Endometrium (tissue), 2 donors: ENCODE measurements around the gene PEAR1.
"Not testable (repeated sequence)": the region's sequence is repeated elsewhere in the genome, so short reads cannot be mapped to it uniquely, and the experiment has no call there.

Experiments
- FAIRE-seq: peaks from 2 replicates; lab custom pipeline; 2012; peaks lifted over from hg19 to GRCh38; lab: Jason Lieb, UNC
- donor health status: control.
- donor health status: control.

The PEAR1 gene

DNA sequence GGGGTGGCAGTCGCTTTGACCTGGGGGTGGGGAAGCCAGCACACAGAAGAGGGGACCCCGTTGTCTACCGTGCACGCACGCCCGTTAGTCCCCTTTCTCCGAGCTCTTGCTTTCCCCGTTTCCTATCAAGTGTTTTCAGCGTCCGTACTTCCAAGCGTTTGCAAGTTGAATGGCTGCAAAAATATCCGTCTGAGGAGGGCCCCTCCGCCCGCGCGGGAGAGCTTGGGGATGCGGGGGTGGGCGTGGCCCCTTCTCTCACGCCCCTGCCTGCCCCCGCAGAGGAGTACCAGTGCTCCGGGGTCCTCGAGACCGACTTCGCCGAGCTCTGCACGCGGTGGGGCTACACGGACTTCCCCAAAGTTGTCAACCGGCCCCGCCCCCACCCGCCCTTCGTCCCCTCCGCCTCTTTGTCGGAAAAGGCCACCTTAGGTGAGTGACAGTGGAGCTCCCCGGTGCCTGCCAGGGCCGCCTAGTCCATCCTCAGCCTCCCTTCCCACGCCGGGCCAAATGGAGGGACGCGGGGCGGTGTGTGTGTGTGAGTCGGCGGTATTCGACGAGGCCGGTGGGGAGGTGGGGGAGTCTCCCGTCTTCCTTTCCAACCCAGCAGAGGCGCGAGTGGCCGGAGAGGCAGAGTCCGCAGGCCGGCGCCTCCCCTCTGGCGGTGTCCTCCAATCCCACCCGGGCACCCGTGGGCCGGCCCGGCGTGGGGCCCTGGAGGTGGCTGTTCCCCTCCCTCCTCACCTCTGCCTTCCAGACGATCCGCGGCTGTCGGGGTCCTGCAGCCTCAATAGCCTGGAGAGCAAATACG, 30.4 kb downstream of the PEAR1 start:
- FAIRE-seq, result no peak

GRCh38 chr1:156924478-156925153, 31.1 kb downstream of the PEAR1 start:
- FAIRE-seq, result no peak

DNA sequence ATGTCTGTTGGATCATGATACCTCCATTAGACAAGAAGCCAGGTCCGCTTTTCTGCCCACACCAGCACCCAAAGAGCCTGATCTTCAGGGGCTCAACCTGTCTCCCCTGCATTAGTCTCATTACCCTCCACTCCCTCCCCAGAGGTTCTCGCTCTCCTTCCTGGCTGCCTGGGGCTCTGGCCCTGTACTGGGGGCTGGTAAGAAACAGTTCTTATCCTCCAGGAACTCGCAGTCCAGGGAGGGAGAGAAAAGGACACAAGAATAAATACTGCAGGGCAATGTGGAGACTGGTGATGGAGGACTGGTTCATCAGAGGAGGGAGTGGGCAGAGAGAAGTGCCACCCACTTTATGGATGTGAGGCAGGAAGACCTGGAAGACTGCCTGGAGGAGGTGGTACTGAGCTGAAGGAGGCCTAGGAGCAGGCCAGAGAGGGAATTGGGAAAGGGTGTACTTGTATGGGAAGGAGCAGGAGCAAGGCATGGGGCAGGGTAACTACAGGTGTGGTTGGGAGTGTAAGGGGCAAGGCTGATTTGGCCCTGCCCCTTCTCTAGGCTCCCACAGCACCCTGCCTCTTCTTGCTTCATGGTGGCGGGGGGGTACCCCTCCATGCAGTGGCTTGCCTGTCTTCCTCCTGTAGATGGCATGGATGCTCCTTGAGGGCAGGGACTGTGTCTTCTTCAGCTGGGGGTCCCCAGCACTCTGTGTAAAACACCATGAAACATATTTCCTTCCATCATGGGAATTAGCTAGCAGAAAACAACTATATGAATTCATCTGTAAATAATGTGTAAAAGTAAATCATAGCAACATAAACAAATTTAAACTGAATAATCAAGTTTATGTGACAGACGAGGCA, 31.9 kb downstream of the PEAR1 start:
- FAIRE-seq, result no peak

- no peak for FAIRE-seq
Measured at GRCh38 chr1:156926175-156926574, 32.7 kb downstream of the PEAR1 start.

DNA sequence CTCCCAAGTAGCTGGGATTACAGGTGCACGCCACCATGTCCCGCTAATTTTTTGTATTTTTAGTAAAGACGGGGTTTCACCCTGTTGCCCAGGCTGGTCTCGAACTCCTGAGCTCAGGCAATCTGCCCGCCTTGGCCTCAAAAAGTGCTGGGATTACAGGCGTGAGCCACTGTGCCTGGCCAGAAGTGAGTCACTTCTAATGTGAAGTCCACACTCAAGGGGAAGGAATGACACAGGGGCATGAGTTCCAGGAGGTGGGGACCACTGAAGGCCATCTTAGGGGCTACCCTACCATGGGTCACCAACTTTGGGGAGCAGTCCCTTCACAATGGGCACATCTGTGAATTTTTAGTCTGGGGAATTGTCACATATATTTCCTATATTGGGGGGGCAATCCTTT, 33.2 kb downstream of the PEAR1 start:
- FAIRE-seq, result not testable (repeated sequence)

GRCh38 chr1:156927215-156928042, 33.9 kb downstream of the PEAR1 start:
- no peak for FAIRE-seq

- FAIRE-seq, result no peak
Measured at GRCh38 chr1:156928043-156928602, 34.6 kb downstream of the PEAR1 start.

- FAIRE-seq, result no peak
Measured at GRCh38 chr1:156929596-156930238, 36.2 kb downstream of the PEAR1 start.

DNA sequence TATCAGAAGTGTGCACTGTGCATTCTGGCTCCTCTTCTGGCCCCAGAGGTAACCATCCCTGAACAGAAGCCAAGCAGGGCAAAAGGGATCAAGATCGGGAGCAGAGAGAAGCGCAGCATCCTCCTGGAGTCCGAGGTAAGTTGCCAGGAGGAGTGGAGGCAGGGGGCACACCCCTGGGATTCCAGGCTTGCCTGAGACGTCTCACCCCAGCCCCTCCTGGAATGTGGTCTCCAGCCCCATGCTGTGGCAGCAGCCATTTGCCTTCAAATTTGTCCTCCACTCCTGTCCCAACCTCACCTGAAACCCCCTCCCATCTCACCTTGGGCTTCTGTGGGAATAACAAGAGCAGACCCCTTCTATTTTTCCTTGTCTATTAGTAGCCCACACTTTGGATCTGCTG, 37.0 kb downstream of the PEAR1 start:
- FAIRE-seq, result no peak

GRCh38 chr1:156931211-156931952, 37.9 kb downstream of the PEAR1 start:
- no peak for FAIRE-seq

DNA sequence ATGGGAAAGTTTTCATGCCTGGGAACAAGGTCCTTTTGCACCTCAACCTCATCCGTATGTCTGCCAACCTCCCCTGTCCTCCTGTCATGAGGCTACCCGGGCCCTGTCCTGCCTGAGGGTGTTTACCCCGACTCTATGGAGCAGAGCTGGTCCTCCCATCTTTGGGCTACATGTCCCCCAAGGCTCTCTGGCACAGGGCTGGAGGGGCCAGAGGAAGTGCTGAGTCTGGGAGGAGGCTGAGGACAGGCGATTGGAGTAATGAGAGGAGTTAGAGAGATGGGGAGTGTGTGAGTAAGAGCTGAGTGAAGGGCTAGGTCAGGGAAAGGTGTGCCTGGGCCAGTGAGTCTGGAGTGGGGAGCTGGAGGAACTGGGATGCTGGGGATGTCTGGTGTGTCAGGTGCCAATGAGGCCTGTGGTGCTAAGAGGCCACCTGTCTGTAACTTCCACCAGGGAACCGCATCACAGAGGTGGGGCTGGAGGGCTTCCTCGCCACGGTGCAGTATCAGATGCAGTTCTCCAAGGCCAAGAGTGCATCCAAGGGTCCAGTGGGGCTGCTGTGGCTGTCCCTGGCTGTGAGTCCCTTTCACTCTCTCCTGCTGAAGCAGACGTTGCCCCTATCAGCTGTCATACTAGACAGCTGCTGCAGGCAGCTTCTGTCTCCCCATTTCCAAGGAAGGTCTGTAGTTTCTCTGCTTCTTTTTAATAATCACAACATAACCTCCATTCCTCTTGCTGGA, 38.6 kb downstream of the PEAR1 start:
- no peak for FAIRE-seq

DNA sequence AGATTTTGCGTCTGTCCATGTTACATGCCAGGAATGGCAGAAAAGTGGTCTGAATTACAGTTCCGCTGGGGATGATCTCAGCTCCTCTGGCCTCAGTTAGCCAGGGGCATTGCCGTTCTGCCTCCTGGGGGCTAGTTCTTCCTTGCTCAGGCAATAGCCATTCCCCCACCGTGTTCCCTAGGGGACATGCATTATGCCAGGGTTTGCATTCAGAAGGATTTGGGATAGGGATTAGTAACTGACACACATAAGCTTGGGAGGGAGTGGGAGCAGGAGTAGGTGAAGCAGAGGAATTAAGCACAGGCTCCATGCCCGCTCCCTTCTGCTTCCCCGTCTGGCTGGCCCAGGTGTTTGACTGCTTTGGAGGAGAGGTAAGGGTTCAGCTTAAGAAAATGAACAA, 39.6 kb downstream of the PEAR1 start:
- no peak for FAIRE-seq

DNA sequence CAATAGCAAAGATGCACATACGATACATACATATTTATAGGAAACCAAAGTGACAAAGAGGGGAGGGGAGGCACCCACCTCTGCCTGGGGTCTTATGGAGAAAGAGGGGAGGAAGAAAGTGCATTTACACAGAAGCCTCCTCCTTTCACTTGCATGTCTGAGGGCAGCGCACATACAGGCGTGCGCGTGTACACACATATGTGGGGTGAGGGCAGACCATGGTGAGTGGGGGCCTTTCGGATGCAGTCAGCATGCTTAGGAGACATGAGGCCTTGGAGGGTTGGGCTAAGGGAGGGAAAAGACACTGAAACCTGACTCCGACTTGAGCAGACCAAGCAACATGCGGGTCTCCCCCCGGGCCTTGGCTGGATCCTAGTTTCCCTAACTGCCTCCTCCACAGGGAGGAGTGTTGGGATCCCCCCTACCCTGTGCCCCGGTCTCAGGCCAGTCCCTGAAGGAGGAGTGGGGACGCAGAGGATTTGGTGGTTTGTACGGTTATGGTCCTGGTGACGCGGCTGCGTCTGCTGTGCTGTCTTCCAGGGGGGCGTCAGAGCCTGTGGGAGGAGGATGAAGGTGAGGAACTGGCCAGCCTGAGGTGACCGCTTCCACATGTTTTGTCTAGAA, 42.1 kb downstream of the PEAR1 start:
- FAIRE-seq, result no peak

DNA sequence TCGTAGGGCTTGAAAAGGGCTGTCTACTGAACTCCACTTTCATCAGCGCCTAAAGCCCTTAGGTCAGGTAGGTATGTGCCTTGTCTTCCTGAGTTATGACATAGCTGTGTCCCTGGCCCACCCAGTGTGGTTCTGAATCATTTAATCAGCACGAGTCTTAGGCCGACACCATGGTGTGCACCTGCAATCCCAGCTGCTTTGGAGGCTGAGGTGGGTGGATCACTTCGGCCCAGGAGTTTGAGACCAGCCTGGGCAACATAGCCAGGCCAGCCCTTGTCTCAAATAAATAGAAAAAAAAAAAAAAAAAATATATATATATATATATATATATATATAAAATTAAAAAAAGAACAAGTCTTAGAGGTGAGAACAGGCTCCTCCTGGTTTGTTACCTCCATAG, 42.7 kb downstream of the PEAR1 start:
- FAIRE-seq, result no peak

DNA sequence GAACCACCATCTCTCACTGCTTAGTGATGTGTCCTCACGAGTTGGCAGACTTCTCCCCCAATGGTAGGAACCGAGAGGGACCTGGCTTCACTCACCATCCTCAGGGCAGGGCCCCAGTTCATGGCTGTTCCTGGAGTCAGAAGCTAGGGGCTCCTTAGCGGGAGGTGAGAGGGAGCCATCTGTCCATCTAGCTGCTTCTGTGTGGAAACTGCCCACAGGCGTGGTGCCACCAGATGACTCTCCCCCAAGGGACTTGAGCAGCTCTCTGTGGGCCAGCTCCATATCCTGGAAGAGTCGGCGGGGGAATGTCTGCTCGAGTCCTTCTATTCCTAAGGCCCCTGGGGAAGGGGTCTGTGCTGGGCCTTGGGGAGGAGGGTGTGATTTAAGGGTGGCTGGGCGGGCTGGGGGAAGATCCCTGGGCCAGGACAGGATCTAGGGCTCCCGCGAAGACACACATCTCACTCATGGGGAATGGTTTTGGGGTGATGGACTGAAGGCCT, 43.3 kb downstream of the PEAR1 start:
- no peak for FAIRE-seq

DNA sequence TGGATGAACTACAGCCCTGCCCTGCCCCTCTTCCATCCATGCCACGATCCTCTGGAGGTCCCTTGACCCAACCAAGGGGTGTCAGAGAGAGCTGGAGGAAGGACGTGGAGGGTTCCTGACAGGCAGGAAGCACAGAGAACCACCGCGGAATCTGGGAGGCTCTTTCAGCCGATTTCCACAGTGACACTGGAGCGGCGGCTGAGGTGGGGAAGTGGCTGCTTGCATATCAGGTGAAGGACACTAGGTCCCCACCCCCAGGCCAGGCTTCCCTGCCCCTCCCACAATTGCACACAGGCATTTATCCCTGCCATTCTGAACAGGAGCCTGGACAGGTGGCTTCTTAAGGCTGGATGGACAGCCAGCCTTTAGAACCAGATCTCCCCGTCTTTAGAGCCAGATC, 44.4 kb downstream of the PEAR1 start:
- no peak for FAIRE-seq

DNA sequence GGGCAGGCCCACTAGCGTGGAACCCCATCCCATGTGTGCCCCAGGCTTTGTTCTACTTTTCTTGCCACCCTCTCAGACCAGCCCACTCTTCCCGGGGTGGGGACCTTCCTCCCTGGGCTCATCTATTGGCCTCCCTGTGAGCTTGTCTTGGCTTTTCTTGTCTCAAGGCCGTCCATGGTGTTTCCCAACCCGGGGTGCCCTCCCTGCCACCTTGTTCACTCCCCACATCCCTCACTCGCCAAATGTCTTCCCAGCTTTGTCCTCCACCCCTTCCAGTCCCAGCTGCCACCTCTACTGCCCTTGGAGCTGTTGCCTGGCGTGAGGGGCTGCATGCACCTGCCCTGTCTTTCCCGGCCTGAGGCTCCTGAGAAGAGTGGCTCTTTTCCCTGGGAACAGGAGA, 45.3 kb downstream of the PEAR1 start:
- FAIRE-seq, result no peak

DNA sequence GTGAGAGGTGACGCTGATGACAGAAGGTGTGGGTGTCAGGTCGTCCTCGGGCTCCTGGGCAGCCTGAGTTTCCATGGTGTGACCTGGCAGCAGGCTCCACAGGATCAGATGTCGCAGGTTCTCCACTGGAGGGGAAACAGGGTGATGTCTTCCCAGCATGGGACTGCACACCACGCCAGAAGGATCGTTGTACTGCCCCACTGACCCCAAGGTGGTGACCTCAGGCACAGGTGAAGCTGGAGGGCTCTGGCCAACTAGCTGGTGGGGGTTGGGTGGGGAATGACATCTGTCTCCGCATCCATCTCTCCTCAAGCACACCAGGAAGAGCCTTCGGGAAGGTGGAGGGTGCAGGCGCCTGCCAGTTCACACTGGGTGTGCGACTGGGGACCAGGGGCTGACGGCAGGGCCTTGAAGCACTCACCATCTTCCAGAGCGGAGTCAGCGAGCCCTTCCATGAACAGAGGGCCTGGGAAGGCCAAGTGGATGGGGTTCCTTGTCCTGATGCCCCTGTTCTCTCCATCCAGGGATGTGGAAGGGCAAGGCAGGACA, 46.3 kb downstream of the PEAR1 start:
- FAIRE-seq, result no peak

DNA sequence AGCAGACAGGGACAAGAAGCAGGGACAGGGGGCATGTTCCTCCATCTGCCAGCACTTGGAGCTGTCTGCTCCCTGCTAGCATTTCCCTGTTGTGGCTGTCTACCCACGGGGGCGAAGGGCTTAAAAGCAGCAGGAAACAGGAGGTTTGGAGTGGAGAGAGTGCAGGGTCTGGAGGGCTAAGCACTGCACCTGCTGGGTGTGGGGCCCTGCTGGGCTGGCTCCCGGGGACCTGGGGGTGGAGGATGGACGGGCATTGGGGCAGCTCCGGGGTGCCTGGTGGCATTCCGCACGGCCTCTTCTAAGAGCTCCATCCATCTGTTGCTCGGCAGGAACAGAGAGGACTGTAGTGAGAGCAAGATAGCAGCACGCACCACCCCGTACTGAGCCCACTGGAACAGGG, 48.2 kb downstream of the PEAR1 start:
- no peak for FAIRE-seq
